K562 (cell line): ENCODE results near the gene ESAM. TPM values are rescaled to one million over a fixed set of nuclear protein-coding genes. Genes with fewer than 3 reads are reported as not detected.

ENCODE experiments used
- EP400 ChIP-seq: fragments of 450-650 bp; IDR thresholded peaks from 2 replicates; pipeline ENCODE4 v1.6.1; 2017; ENCODE audit warnings: antibody characterized with exemption, mild to moderate bottlenecking, moderate library complexity
- MGA ChIP-seq: fragments of 450-650 bp; IDR thresholded peaks from 2 replicates; pipeline ENCODE4 v1.6.1; 2016; ENCODE audit warnings: mild to moderate bottlenecking, moderate library complexity
- PML ChIP-seq: IDR thresholded peaks from 2 replicates; pipeline ENCODE4 v1.6.1; 2012; ENCODE audit warnings: low read length, inconsistent platforms
- SAP30 ChIP-seq: fragments of 200-600 bp; sonication (generic); IDR thresholded peaks from 2 replicates; pipeline ENCODE4 v1.6.1; 2012; ENCODE audit warnings: borderline replicate concordance, low read depth, mild to moderate bottlenecking, moderate library complexity, low read length, control low read depth, inconsistent platforms; ENCODE audit not compliant: insufficient read depth, poor library complexity, severe bottlenecking
- TARDBP ChIP-seq: fragments of 450-650 bp; IDR thresholded peaks from 2 replicates; pipeline ENCODE4 v1.6.1; 2016
- ZBTB7A ChIP-seq: IDR thresholded peaks from 2 replicates; pipeline ENCODE4 v1.6.1; 2011; ENCODE audit warnings: low read depth, mild to moderate bottlenecking, low read length, moderate library complexity, borderline replicate concordance; ENCODE audit not compliant: control insufficient read depth
- ZNF274 ChIP-seq: IDR thresholded peaks from 2 replicates; pipeline ENCODE4 v1.6.1; 2011; ENCODE audit warnings: low read depth, mild to moderate bottlenecking, low read length, moderate library complexity, borderline replicate concordance
- ZNF436 ChIP-seq: fragments of 250-450, 450-650 bp; sonication (Bioruptor Pico); formaldehyde crosslinking; IDR thresholded peaks from 2 replicates; pipeline ENCODE4 v1.7.0; 2020; ENCODE audit warnings: mild to moderate bottlenecking
- polyA plus RNA-seq, 8 experiments: library from polyadenylated mRNA; depleted of rRNA in 4 of 8; stranded (reverse) in 5 of 8; unstranded in 3 of 8; fragments of >200 nt; fragmentation: Nextera tagmentation in 2 of 8; fragmentation: Illumina TruSeq in 1 of 8; extraction: Ambion mirVana in 2 of 8; extraction: Trizol in 1 of 8; gene quantifications; 2 replicates each; pipeline versions ENCODE4 v1.2.1 to v1.2.3, GENCODE V29; 2011 to 2014; ENCODE audit warnings: inconsistent platforms in 1 of 8, missing spikeins in 1 of 8
- total RNA-seq, 7 experiments: library from RNA; depleted of rRNA in 6 of 7; stranded (reverse); fragments of >200 nt in 6 of 7; fragmentation: Illumina TruSeq in 2 of 7; extraction: Trizol in 2 of 7; gene quantifications; 2 replicates each; pipeline versions ENCODE4 v1.2.1 to v1.2.3, GENCODE V29; 2011 to 2021; ENCODE audit warnings: low replicate concordance in 1 of 7
- TF ChIP-seq, protein P1 (sequence below): fragments of 250-450 bp; sonication (Bioruptor Pico); IDR thresholded peaks from 2 replicates; pipeline ENCODE4 v1.4.0; 2020
- TF ChIP-seq, protein P2 (sequence below): fragments of 450-650 bp; IDR thresholded peaks from 2 replicates; pipeline ENCODE4 v1.6.1; 2018; ENCODE audit not compliant: partially characterized antibody

ESAM gene
- total and polyA plus RNA-seq, 9 of the 15 experiments (the other 6 are each of a cell fraction or from before 2014, with no cell fraction given) = 0.06 to 1.5 (median 0.22) TPM

DNA sequence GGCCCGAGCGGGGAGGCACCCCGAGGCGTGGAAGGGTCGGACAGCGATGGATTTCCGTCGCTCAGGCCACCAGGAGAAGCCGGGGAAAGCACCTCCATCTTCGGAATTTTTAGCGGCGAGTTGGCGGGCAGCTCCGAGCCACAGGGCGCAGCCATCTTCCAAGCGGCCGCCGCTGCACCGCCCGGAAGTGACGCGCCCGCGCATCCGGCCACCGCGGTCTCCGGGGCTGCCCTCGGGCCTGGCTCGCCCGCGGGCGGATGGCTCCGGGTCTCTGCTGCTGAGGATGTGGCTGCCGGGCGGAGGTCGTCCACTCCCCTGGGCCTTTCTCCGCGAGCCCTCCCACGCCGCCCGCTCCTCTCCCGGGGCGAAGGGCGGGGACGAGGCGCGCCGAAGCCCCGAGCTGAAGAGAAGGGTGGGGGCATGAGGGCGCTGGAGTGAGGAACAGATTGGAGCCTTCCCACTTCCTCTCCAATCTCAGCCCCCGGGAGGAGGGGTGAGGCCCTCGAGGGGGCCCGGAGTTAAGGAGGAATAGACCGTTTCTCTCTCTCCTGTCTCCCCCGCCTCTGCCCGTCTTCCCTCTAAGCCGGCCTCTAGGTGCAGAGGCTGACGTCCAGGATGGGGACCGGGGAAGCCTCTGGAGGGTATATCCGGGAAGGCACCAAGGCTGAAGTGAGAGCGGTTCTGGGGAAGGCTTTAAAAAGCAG is 38.3 kb upstream of the ESAM start, which contains the start of gene MSANTD2 (continued):
- 0 out of 2 replicates have a peak, but pooled peaks have one; percentile 11 for TF ChIP-seq MGA
- peak; percentile 70; the same call in 1 of the 2 replicates for TF ChIP-seq TARDBP
- no peak; the same call in 1 of the 2 replicates for TF ChIP-seq PML
- TF ChIP-seq, protein P1, sequence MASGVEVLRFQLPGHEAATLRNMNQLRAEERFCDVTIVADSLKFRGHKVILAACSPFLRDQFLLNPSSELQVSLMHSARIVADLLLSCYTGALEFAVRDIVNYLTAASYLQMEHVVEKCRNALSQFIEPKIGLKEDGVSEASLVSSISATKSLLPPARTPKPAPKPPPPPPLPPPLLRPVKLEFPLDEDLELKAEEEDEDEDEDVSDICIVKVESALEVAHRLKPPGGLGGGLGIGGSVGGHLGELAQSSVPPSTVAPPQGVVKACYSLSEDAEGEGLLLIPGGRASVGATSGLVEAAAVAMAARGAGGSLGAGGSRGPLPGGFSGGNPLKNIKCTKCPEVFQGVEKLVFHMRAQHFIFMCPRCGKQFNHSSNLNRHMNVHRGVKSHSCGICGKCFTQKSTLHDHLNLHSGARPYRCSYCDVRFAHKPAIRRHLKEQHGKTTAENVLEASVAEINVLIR (CRISPR knock-in tag) = peak; percentile 76
- TF ChIP-seq ZNF274 = no peak
- TF ChIP-seq ZBTB7A = no peak
- TF ChIP-seq, protein P2, sequence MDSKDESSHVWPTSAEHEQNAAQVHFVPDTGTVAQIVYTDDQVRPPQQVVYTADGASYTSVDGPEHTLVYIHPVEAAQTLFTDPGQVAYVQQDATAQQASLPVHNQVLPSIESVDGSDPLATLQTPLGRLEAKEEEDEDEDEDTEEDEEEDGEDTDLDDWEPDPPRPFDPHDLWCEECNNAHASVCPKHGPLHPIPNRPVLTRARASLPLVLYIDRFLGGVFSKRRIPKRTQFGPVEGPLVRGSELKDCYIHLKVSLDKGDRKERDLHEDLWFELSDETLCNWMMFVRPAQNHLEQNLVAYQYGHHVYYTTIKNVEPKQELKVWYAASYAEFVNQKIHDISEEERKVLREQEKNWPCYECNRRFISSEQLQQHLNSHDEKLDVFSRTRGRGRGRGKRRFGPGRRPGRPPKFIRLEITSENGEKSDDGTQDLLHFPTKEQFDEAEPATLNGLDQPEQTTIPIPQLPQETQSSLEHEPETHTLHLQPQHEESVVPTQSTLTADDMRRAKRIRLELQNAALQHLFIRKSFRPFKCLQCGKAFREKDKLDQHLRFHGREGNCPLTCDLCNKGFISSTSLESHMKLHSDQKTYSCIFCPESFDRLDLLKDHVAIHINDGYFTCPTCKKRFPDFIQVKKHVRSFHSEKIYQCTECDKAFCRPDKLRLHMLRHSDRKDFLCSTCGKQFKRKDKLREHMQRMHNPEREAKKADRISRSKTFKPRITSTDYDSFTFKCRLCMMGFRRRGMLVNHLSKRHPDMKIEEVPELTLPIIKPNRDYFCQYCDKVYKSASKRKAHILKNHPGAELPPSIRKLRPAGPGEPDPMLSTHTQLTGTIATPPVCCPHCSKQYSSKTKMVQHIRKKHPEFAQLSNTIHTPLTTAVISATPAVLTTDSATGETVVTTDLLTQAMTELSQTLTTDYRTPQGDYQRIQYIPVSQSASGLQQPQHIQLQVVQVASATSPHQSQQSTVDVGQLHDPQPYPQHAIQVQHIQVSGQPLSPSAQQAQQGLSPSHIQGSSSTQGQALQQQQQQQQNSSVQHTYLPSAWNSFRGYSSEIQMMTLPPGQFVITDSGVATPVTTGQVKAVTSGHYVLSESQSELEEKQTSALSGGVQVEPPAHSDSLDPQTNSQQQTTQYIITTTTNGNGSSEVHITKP = peak; percentile 14
- peak; percentile 36; the same call in 1 of the 2 replicates for TF ChIP-seq EP400
- no peak for TF ChIP-seq ZNF436 (CRISPR knock-in tag)
- peak; percentile 36 for TF ChIP-seq SAP30
